Fibroblast of pulmonary artery (primary cell): ENCODE measurements around the gene AXL.
"Not testable (repeated sequence)": the region's sequence is repeated elsewhere in the genome, so short reads cannot be mapped to it uniquely, and the experiment has no call there.

ENCODE experiments used
- DNase-seq: peaks from one replicate; pipeline ENCODE4 v3.0.0-alpha.2; 2010; ENCODE audit warnings: low read depth
- H3K4me3 ChIP-seq: replicated peaks from 2 replicates; pipeline ENCODE4 v1.5.1; 2011; ENCODE audit warnings: low read depth, mild to moderate bottlenecking, control low read depth, low read length, moderate library complexity
- TF ChIP-seq, protein P1 (sequence below): IDR thresholded peaks from 2 replicates; pipeline ENCODE4 v1.5.1; 2011; ENCODE audit warnings: mild to moderate bottlenecking, control low read depth, low read length, inconsistent platforms; ENCODE audit errors: missing control alignments

Gene AXL

DNA sequence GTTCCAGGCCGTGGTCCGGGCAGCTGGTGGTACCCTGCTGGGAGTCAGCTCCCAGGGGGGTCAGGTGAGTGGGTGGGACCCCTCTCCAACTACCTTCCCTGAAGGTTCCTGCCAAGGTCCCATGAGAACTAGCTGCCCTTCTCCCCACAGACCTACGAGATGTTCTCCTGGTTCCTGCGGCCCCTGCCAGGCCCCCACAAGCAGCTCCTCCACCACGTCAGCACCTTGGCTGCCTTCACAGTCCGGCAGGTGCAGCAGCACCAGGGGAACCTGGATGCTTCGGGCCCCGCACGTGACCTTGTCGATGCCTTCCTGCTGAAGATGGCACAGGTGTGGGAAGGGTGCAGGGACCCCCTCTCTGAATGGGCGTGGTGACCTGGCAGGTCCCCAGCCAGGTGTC lies 20.5 kb upstream of the AXL start:
- DNase-seq: no peak
- no peak overlapping the region for H3K4me3 ChIP-seq
- TF ChIP-seq, protein P1, sequence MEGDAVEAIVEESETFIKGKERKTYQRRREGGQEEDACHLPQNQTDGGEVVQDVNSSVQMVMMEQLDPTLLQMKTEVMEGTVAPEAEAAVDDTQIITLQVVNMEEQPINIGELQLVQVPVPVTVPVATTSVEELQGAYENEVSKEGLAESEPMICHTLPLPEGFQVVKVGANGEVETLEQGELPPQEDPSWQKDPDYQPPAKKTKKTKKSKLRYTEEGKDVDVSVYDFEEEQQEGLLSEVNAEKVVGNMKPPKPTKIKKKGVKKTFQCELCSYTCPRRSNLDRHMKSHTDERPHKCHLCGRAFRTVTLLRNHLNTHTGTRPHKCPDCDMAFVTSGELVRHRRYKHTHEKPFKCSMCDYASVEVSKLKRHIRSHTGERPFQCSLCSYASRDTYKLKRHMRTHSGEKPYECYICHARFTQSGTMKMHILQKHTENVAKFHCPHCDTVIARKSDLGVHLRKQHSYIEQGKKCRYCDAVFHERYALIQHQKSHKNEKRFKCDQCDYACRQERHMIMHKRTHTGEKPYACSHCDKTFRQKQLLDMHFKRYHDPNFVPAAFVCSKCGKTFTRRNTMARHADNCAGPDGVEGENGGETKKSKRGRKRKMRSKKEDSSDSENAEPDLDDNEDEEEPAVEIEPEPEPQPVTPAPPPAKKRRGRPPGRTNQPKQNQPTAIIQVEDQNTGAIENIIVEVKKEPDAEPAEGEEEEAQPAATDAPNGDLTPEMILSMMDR: no peak

DNA sequence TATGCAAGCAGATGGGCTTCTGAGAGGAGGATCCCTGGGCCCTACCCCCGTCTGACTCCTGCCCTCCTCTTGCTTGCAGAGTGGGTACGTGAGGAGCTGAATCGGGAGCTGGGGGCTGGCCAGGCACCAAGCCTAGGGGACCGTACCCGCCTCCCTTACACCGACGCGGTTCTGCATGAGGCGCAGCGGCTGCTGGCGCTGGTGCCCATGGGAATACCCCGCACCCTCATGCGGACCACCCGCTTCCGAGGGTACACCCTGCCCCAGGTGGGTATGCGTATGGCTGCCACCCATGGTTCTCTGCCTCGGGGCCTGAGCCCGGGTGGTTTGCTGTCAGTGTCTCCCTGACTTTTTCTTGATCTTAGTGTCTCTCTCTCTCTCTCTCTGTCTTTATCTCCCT lies 15.7 kb upstream of the AXL start:
- DNase-seq: no peak
- TF ChIP-seq, protein P1: no peak
- H3K4me3 ChIP-seq: no peak overlapping the region

DNA sequence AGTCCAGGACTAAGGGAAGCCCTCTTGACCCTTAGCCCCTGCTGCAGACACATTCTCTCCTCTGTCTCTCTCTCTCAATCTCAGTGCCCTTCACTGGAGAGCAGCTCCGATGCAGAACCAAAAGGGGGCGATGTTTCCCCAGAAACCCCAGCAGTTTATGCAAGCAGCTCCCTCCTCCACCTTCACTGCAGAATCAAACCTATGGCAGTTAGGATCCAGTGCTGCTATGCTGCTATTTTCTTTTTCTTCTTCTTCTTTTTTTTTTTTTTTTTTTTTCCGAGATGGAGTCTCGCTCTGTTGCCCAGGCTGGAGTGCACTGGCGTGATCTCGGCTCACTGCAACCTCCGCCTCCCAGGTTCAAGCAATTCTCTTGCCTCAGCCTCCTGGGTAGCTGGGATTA lies 14.7 kb upstream of the AXL start:
- TF ChIP-seq, protein P1: peak; percentile 97
- H3K4me3 ChIP-seq: not testable (repeated sequence)
- peak; percentile 92 for DNase-seq

DNA sequence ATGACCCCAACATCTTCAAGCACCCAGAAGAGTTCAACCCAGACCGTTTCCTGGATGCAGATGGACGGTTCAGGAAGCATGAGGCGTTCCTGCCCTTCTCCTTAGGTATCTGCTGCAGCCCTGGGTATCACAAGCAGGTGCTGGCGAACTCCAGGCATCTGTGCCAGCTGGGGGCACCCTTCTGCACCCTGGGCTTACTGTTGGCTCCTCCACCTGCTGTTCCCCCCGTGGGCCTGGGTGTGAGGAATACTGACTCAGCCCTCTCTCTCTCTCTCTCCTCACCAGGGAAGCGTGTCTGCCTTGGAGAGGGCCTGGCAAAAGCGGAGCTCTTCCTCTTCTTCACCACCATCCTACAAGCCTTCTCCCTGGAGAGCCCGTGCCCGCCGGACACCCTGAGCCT lies 13.0 kb upstream of the AXL start:
- no peak for DNase-seq
- TF ChIP-seq, protein P1: no peak
- H3K4me3 ChIP-seq: no peak overlapping the region

DNA sequence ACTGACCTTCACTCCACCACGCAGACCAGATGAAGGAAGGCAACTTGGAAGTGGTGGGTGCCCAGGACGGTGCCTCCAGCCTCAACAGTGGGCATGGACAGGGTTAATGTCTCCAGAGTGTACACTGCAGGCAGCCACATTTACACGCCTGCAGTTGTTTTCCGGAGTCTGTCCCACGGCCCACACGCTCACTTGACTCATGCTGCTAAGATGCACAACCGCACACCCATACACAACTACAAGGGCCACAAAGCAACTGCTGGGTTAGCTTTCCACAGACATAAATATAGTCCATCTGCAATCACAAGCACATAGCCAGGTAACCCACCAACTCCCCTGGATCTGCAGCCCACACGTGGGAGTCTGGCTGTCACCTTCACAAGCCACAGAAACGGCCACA lies 12.6 kb upstream of the AXL start:
- no peak overlapping the region for H3K4me3 ChIP-seq
- TF ChIP-seq, protein P1: no peak
- no peak for DNase-seq

DNA sequence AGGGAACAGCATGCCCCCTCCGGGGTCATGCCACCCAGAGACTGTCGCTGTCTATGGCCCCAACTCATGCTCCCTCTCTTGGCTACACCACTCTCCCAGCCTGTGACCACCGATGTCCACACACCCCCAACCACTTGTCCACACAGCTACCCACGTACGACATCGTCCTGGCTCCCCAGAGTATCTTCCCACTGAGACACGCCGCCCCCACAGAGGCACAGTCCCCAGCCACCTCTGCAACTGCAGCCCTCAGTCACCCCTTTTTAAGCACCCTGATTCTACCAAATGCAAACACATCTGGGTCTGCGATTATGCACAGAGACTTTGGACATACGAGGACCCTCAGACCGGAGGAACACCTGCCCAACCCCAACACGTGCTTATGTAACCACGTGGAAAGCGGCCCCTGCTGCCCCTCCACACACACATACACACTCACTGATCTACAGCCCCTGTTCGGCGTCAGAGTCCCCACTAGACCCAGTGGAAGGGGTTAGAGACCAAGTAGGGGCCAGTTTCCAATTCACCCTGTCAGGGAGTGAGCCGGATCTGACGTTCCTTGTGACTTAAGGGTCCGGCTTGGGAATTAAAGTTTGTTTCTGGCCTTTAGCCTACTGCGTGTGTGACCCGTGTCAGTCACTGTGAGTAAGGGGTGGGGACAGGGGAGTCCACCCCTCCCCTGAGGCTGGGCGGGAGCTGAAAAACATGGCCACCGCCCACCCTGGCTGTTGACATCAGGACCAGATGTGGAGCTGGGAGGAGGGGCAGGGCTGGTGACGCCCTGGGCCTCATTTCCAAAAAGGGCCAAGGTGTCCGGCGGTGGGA lies 11.9 kb upstream of the AXL start:
- no peak overlapping the region for H3K4me3 ChIP-seq
- TF ChIP-seq, protein P1: no peak
- DNase-seq: no peak

DNA sequence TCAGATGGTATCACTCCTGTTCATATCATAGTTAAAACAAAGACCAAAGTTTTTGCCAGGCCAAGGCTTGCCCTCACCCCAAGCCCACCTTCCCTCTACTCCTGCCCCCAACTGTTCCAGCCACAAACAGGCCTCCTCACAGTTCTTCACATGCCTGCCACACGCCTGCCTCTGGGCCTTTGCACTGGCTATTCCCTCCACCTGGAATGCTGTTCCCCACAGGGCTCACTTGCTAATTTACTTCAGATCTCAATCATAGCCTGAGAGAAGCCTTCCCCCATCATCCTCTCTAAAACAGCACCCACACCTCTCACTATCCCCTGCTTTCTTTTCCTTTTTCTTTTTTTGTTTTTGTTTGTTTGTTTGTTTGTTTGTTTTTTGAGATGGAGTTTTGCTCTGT lies 4.9 kb upstream of the AXL start:
- no peak overlapping the region for H3K4me3 ChIP-seq
- DNase-seq: no peak
- TF ChIP-seq, protein P1: no peak
